ENCODE results near the gene C1orf141.
"Not testable (repeated sequence)": the region's sequence is repeated elsewhere in the genome, so short reads cannot be mapped to it uniquely, and the experiment has no call there.

Gene C1orf141

DNA sequence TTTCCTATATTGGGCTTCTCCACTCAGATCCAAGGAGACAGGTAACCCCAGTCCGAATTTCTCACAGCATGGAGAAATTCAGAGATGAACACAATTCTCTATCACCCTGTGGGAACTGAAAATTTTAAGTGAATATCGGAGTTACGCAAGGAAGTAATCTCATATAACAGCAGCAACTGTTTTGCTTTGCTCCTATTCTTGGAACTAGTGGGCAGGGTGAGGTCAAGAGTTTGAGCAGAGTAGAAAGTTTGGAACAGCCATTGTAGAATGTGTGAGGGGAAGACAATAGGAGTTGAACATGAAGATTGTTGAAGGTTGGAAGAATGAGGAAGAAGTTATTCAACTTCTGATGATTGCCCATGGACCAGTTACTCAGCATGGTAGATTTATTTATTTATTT is 56.5 kb downstream of the C1orf141 start:
- DNase-seq: no peak

DNA sequence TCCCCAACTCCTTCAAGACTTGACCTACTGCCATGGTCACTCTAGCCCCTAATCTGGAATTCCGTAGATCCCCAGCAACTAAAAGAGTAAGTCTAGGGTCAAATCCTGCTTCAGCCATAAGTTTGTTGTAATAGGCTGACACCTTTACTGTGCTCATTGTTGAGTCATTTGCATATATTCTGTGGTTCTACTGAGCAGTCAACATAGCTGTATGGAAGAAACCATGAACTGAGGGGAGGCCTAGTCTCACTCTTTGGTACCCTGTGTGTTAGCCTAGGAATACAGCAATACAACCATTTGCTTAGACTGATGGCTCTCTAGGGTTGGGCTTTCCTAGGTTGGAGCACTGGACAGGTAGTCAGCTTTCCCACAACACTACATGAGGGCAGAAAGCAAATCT is 57.2 kb downstream of the C1orf141 start:
- no peak for DNase-seq

DNA sequence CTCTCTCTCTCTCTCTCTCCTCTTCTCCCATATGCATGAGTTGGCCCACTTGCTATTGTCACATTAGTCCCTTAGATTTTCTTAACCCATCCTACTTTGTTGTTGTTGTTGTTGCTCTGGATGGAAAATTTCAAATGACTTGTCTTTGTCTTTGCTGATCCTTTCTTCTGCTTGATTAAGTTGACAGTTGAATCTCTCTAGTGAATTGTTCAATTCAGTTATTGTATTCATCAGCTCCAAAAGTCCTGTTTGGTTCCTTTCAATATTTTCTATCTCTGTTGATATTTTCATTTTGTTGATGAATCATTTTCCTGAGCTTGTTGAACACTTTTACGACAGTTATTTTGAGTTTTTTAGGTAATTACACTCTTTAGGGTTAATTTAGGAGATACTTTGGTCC is 62.0 kb downstream of the C1orf141 start:
- no peak for DNase-seq

DNA sequence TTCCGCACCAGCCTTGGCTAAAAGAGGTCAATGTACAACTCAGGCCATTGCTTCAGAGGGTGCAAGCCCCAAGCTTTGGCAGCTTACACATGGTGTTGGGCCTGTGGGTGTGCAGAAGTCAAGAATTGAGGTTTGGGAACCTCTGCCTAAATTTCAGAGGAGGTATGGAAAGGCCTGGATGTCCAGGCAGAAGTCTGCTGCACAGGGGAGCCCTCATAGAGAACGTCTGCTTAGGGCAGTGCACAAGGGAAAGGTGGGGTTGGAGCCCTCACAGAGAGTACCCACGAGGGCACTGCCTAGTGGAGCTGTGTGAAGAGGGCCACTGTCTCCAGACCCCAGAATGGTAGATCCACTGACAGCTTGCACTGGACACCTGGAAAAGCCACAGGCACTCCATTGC is 67.1 kb downstream of the C1orf141 start:
- not testable (repeated sequence) for DNase-seq

DNA sequence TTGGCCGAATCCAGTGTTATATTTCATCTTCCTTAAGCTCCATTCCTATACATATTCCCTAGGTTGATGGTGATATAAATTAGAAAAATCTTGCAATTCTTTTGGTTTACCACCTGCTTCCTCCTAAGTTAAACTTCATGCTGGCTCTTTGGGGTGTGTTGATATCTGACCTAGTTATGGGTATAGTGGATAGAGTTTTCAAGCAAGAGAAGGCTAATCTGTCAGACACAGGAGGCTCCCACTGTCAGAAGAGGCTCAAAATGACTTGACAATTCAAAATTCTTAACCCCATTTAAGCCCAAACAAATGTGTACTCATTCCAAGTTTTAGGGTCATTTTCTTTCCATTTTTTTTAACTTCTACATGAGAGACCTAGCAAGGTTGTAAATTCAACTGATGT is 72.4 kb downstream of the C1orf141 start:
- DNase-seq: no peak

DNA sequence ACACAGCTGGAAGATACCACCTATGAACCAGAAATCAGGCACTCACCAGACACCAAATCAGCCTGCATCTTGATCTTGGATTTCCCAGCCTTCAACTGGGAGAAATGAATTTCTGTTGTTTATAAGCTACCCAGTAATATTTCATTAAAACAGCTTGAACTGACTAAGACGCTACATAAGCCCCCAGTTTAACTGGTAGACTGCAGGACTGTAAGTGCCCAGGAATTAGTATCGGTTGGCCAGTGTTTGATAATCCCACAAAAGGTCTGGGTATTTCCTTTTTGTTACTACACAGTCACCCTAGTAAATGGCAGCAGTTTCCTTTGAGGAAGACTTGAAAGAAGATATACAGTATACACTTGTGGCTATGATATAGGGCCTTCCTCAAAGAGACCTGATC is 73.5 kb downstream of the C1orf141 start:
- DNase-seq: no peak

DNA sequence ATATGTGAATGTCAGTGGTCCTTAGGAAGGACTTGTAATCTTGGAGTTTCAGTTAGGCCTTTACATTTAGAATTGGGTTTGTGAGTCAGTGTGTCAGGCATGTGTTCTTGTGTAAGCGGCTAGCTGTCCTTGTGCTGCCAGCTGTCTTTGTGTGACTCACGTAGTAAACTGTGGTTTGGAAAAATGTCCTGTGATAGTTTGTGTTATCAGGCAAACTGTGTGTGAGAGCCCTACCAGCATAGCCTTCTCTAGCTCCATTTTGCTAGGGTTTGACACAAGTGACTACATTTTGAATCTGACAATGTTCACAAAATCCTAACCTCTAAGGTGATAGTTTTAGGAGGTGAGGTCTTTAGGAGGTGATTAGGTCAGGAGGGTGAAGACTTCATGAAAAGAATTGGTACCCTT is 74.0 kb downstream of the C1orf141 start:
- no peak for DNase-seq

DNA sequence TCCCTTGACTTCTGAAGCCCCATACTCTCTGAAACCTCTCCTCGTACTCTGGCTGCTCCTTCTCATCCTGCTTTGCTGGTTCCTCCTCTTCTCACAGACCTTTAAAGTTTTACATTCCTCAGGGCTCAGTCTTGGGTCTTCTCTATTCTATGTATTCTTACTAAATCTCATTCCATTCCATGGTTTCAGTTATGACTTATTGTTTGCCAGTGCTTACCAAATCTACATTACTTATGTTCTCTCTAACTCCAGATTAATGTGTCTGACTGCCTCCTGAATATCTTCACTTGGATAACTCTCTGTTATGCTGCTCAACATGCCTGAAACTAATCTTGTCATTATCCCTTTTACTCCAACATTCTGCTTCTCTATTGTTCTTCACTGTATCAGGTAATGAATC is 75.4 kb downstream of the C1orf141 start:
- DNase-seq: no peak

DNA sequence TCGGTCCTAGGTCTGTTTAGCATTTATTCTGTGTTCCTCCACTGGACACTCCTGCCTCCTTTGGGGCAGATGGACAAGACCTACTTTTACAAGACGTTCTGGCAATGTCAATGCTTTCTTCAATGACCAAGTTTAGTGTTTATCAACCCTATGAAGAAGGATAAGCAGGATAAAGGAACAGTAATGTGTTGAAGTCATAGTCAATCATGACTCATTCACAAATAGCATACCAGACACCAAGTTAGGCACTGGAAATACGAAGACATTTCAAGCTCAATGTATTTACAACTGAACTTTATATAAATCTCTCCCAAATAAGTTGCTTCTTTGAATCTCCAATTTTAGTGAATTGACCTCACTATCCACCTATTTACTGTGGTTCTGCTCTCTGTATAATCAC is 76.0 kb downstream of the C1orf141 start:
- DNase-seq: no peak

DNA sequence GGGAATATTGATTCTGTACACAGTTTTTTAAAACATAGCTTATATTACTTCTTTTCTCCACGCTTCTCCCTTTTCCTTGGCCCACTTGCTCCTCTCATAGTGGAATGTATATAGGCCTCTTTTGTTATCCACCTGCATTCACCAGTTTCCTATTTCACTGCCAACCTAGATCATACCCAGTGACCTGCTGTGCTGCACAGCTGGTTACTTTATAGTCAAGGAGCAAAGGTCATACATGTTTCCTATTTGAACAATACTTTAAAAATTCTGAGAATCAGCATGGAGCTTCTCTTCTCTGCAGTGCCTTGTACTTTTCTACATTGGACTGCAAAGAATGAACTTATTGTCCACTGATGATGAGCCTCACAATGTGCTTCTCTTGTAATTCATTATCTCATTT is 76.5 kb downstream of the C1orf141 start:
- no peak for DNase-seq

DNA sequence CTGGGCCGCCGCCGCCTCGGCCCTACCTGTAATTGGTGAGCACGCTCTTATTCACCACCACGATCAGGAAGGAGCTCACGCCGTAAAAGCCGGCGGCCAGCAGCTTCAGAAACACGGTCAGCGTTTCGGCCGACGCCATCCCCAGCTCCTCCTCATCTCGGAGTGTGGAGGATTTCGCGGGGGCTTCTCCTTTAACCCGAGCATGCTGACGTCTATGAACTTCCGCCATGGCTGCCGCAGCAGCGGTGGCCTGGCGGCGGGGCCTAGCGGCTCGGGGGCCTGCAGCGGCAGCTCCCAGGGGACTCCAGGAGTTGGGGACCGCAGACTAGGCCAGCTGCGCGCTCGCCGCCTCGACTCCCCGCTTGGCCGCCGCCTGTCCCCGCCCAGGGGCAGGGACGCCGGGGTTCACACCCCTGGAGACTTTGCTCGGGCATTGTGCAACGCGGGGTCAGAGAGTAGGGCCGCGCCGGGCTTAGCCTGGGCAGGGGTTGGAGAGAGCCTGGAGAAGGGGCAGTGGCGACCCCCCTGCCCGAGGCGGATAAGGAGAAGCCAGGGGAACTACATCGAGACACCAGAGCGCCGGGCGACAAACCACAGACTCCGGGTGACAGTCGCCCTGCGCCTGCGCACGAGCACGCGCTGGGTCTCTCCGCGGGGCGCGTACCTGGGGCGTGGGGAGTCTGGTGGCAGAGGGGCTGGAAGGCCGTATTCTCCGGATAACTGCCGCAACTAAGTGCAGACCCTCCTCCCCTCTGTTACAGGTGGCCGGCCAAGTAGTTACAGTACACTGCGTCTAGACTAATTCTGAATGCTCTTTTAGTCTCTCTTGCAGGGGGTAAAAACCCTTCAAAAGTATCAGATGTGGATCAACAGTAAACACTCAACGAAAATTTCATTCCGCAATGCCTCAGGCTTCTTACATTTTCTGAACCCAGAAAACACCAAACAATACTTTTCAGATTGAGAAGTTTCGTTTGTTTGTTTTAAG is 80.7 kb downstream of the C1orf141 start, which contains the start of gene SLC35D1:
Gene SLC35D1 (minus strand): TSS at position 364 of the 988 bp plus-strand sequence. CDS start 135 bp downstream, at position 229.
- DNase-seq: peak; percentile 70

DNA sequence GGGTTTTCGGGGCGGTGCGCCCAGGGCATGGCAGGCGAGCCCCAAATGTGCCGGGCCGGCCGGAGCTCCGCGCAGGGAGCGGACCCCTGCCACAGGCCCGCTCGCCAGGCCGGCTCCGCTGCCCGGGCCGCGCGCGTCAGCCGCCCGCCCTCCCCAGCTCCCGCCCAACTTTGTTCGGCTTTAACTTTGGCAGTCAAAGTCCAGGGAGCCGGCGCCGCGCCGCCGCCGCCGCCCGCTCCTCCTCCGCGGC is 81.3 kb downstream of the C1orf141 start:
- no peak for DNase-seq

DNA sequence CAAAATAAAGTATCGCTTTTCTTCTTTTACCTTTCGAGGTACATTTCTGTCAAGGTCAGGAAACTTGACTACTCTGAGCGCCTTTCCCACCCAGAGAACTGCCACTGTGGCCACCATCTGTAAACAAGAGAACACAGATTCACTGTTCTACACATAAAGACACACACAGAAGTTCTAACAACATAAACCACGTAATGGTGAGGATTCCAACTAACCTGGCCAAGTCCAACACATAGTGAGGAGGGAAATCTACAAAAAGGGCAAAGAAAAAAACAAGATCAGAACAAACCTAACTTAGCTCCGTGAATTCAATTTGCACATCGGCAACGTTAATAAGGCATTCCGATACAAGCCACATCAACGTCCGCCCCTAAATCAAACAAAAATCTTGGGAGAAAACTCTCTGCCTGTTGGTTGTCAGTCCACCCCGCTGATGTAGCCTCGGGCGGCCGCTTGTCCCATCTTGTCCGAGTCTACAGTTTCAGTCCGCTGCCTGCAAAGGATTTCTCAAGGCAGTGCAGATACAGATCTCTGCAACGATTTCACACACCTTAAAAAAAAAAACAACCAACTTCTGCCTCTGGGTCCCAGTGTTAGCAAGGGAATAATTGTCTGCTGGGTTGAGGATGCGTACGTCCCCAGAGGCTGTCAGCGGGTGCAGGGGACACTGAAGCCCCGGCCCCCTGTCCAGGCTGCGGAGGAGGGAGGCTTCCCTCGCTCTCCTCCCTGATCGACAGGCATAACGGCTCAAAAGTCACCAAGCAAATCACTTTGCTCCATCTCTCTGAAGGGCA is 81.8 kb downstream of the C1orf141 start:
- DNase-seq: no peak

DNA sequence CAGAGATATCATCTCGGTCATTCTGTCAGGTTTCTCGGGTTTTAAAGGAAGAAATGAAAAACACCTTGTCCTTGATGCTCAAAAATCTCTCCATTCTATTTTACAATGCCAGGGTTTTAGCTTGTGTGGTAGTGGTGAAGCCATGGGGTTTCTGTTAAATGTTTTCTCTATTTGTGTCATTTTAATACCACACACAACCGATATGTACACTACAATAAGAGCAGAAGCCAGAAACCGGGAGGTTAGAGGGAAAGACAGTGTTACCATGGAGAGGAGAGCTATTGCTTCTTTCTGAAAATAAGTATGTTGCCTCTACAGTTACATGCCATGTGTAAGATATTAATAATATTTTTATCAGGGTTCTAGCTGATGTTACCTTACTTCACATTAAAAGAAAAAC is 83.6 kb downstream of the C1orf141 start:
- DNase-seq: no peak

DNA sequence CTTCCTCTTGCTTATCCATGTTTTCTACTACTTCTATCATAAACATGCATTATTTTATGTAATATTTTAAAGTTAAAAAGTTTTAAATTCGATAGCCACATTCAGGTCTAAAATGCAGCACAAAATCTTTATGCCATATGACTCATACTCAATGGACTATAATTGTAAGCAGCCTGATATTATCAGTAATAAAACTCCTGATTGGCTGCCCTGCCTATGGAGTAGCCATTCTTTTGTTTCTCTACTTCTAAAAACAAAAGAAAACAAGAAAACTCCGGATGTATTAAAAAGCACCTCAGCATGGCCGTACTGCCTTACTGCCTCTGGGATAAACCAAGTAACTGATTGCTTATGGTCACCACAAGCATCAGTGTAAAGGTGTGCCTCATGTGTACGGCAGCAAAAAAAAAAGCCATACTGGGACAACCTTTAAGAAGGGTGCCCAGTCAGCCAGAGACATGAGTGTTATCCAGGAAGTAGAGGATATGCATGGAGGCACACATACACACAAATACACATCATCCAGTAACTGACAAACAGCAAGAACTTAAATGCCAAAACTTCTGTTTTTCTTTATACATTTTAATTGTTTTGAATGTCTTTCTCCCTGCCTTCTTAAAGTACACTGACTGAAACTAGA is 90.0 kb downstream of the C1orf141 start:
- DNase-seq: no peak

DNA sequence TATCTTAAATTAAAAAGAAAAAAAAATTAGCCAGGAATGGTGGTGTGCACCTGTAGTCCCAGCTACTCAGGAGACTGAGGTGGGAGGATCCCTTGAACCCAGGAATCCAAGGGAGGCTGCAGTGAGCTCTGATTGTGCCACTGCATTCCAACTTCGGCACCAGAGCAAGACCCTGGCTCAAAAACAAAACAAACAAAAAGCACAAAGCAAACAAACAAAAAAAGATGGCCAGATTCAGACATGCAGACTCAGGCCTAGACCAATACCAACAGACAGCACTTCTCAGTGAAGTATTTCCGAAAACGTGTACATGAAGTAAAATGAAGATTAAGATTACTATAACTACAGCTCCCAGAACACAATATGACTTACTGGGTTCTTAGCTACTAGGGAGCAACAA is 91.4 kb downstream of the C1orf141 start:
- DNase-seq: no peak
